ENCODE data around the gene SDC3. TPM values are rescaled to one million over a fixed set of nuclear protein-coding genes. Genes with fewer than 3 reads are reported as not detected.
A peak's percentile ranks its signal among the peaks of the same experiment; 100 is the strongest.

The SDC3 gene
- polyA plus RNA-seq, 12 donors, result 31.6 to 130 (median 43.9) TPM

DNA sequence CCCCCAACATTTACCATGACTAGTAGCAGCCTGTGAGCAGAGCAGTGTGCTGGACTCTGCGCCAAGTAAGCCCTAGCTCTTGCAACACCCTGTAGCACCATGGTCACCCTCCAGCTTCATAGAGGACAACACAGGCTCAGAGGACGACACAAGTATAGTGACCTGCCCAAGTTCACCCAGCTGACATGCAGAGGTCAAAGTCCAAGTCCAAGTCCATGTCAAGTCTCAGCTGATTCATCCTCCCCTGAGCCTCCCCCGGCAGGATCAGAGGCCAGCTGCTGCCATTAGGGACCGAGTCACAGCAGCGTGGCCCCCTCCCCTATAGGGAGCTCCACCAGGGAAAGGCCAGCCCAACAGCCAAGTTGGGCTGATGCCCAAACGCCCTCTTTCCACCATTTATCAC, 15.9 kb downstream of the SDC3 start:
- no peak for DNase-seq

DNA sequence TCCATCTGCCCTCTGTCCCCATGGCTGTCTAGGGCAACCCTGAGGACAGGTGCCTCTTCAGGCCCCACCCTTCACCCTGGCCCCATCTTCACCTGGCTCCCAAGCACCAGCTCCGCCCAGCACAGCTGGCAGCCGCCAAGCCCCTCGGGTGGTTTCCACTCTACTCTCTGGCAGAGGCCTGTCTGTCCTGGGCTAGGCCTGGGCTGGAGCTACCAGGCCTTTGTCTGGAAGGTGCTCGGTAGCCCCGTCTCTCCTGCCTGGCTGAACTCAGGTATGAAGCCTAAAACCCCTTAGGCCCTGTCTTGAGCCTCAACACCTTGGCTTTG, 17.4 kb downstream of the SDC3 start:
- DNase-seq, result no peak

DNA sequence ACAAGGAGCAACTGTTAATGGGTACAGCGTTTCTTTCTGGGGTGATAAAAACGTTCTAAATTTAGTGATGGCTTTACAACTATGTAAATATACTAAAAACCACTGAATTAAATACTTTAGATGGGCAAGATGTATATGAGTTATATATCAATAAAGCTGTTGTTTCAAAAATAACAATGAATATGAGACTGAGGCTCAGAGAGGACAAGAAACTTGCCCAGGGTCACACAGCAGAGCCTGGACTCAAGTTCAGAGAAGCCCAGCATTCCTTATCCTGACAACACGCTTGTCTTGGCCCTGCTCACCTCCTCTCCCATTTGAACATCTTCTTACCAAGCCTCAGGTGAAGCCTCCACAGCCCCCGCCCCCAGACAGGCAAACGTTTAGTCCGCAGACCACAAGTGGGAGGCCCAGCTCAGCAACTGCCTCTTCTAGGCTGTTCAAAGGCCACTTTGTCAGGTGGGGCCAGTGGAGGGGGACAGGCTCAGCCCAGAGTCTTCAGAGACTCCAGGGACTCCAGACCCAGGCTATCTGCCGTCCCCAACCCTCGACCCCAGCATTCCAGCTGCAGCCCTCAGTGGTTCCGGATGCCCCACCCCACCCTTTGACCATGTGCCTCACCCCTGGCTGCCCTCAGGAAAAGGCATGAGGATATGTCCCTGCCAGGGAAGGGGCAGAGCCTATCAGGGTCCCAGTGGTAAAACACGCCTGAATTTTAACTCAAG, 17.9 kb downstream of the SDC3 start:
- no peak for DNase-seq

DNA sequence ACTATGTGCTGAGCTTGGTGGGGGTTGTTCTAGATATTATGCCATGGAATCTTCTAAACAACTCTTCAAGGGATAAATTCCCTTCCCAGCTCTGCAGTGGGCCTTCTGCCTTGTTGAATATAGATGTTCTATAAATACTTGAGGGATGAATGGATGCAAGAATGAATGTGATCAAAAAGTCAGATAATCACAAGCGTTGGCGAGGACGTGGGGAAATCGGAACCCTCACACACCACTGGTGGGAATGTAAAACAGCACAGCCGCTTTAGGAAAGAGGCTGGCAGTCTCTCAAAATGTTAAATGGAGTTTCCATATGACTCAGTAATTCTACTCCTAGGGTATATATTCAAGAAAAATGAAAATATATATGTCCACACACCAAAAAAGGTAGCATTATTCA, 19.0 kb downstream of the SDC3 start:
- no peak for DNase-seq

DNA sequence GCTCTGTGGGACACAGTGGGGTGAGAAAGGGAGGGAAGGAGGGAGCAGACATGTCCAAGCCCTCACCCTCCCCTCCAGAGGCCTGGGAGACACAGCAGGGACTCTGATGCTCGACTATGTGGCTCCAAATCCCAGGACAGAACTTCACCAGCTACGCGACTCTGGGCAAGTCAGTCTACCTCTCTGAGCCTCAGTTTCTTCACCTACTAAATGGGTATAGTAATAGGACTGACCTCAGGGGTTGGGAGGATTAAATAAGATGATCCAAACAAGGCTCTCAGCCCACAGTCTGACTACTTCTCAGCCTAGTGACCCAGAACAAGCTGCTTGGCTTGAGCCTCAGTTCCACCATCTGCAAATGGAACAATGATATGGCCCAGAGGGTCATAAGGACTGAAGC, 19.6 kb downstream of the SDC3 start:
- no peak for DNase-seq

DNA sequence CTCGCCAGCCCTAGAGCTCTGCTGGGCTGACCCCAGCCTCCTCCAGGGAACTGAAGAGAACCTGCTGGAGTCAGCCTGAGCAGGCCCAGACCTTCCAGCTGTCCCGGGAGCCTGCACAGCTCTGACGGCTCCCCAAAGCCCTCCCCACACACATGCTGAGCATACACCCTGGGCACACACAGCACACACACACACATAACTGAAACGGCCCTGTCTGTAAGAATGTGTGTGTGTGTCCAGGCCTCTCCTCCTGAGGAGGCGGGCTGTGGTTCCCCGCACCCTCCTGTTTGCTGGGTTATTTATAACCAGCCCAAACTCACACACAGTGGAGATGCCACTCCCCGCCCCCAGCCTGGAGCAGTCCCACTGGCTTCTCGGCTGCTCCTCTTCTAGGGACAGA, 20.2 kb downstream of the SDC3 start:
- no peak for DNase-seq

DNA sequence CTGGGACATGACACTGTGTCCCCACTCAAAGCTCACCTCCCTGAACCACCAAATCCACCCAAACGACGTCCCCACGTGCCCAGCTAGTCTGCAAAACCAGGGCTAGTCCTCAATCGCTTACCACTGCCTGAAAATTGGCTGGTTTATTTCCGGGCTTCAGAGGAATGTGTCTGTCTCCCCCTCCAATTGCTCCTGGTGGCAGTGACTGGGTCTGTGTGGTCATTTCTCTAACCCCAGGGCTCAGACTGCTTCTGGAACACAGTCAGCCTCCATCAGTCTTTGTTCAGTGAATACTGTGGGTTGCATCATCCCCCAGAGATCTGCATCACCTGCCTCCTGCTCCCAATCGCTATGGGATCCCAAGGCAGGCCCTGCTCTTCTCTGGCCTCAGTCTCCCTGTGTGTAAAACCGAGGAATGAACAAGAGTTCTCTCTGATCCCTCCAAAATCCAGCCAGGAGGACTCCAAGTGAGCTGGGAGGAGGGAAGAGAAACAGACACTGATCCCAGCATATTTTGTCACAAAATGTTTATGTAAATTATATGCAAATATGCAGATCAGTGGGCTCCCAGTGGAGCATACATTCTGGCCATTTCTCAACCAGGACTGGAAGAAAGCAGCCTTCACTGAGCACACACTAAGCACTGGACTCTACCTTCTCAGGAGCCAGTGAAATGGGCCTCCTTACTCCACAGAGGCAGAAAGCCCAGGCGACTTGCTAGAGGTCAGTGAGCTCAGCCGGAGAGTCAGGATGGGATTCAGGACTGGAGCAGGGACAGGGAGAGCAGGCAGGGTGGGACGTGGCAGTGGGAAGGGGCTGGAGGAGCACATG, 20.9 kb downstream of the SDC3 start:
- DNase-seq, result no peak

DNA sequence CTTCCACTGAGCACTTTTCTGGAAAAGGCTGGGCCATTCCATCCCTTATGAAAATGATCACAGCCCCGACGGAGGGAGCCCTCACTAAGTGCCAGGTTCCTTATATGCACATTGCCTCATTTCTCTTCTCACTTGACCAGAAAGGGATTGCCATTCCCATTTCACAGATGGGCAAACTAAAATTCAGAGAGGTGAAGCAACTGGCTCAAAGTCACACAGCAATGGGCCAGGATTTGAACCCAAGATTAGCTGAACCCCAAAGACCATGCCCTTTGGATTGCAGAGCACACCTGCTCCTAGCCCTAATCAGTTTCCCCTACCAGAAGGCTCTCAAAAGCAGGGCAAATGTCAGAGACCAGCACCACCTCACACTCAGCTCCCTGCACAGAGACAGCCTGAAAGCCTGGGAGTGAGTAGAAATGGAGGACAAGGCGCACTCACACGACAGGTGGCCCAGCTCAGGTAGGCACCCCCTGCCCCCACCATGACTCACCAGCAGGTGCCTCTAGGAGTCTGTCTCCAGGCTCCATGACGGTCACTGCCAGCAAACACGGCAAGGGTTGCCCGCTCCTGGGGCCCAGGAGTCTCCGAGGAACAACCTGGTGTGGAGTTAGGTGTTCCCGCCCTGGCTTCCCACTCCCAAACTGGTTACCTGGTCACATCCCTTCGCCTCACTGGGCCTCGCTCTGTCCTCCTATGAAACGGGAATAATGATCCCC, 21.7 kb downstream of the SDC3 start:
- no peak for DNase-seq

DNA sequence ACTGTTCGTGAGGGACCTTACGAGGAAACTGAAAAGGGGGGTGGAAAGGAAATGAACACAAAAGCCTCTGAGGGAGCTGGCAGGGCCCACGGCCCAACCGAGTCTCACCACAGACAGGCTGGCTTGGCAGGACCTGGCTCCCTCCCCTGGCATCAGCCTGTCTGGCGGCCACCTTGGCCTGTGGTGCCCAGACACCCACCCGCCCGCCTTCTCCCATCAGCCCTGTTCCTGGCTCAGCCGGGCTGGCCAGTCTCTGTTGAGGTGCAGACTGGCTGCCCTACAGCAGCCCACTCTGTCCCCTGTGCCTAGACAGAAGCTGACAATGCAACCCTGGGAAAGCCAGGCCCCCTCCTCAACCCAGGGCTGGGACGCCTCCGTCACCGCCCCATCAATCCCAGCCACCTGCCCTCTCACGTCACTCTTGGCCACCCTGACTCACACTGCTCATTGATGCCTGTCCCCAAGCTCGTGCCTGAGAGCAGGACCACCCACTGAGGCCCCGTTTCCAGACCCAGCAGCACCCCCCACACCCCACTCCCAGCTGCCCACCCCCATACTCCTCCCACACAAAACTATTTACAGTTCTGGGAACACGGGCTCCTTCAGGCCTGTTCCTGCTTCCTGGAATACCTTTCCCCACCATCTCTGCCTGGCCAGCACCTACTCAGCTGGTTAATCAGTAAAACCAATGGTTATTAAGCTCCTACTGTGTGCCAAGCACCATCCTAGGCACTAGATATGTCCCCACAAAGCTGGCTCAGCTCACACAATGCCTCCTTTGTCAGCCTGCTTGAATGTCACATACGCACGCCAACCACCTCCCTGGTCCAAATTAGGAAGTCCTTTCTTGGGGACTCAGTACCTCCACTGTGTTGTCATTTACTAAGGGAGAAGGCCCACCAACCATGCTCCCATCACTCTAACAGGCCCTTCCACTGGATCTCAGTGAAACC, 22.7 kb downstream of the SDC3 start:
- no peak for DNase-seq

DNA sequence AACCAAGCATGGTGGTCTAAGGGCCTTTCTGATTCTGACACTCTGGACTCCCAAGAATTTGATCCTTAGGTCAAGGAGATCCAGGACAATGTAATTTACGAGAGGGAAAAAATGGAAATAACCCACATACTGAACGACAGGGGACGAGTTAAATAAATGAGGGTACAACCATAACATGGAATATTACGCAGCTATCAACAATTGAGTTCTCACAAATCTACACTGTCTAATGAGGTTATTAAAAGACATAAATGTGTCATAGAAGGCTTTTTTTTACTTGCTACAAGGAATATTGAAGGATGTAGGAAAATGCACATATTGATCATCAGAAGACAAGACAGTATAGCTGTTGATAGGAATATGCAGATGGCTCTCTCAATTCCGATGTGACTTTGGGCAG, 23.8 kb downstream of the SDC3 start:
- no peak for DNase-seq

DNA sequence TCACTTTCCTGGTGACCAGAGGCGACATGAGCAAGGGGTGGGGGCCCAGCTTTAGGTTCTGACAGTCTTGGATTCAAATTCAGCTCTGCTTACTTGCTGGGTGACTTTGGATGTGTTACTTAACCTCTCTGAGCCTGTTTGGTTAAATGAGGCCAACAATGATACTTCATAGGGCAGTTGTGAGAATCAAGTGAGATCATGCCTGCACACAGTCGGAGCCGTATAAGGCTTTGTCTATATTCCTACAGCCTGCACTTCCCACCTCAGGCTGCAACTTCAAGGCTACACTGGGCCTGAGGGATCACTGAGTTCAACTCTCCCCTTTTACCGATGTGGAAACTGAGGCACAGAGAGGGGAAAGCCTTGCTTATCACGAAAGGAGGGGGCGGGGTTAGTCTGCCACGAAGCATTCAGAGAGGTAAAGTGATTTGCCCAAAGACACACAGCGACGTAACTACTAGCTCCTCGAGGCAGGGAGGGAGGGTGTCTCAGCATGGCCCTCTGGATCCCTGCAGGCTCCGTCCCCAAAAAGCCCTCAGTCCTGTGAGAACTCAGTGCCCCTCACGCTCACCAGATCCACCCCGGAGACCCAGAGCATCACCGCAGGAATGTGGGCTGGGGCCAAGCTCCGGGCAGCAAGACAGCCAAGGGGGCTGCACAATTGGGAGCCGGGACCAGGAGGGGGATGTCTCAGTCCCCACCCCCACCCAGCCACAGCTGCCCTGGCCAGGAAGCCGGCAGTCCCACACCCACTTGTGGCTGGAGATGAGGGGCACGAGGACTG, 25.0 kb downstream of the SDC3 start:
- no peak for DNase-seq

DNA sequence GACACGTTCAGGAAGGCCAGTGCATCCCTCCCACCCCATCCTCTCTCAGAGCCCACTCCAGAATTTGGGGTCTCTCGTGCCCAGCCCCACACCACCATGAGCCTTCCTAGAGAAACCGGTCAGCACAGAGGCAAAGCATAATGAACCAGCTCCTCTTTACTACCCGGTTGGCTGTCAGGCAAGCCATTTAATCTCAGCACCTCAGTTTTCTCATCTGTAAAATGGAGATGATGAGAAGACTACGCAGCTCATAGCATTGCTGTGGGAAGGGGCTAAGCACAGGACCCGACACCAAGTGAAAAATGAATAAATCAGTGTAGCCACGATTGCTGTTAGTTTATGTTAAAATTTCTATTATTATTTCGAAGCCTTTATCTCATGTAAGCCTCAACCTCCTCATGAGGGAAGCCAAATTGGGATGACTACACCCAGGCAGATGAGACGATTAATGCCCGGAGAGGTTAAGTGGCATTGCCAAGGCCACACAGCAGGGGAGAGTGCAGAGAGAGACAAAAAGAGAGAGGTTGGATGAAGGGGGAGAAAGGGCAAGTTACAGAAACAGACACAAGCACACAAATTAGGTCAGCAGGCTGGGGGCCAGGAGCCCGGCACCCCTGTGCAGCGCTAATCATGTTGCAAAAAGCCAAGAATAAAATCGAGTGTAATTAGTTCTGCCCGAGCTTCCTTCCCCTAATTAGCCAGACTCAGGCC, 25.7 kb downstream of the SDC3 start:
- DNase-seq, result no peak

DNA sequence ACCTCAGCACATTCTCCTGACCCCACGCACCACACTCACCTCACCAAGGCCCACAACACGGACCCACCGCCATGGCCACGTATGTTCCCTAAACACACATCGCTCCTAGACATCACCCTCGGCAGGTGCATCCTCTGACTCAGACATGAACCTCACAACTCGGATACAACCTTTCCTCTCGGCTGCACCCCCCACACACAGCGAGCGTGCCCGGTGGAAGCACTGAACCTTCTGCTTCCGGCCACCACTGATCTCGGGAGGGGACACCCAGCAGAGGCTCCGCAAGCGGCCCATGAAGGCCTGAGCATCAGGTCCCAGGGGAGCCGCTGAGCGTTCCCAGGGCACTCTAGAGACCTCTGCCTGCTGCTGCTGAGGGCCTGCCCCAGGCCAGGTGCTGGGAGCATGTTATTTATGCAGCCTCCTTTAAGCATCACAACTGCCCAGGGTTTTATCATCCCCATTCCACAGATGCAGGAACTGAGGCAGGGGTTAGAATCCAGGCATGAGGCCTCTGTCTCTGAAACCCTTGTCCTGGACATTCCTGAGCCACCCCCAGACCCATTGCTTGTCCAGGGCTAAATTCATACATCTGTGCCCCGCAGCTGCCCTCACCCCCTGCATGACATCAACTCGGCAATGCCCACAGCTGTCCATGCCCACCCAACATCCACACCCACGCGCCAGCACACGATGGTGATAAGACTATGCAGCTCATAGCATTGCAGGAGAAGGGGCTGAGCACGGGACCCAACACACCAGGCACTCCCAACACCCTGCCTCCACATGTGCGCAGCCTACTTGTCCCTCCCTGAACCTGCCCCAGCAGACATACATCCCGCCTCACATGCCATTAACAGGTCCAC, 27.0 kb downstream of the SDC3 start:
- no peak for DNase-seq

DNA sequence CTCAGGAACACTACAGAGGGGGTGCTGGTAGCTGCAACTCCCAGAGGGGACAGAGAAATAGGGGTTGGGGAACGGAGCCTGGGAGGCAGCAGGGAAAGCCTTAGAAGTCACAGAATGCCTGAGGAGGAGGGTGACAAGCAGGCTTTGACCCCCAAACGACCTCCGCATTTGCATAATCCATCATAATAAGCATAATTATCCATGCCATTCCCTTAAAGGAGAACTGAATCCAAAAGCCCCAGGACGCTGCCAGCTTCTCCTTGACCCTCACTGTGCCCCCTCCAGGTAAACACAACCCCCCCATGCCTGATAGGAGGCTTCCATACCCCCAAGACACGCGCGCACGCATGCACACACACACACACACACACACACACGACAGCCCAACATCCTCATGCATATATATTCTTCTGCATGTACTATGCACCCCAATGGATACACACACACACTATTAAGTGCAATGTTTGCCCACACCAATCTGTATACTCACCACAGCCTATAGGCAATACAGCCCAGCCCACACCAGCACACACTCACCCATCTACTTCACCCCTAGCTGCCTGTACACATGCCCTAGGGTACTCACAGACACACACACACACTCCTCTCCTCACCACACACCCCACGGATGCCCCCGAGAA, 27.8 kb downstream of the SDC3 start:
- no peak for DNase-seq

DNA sequence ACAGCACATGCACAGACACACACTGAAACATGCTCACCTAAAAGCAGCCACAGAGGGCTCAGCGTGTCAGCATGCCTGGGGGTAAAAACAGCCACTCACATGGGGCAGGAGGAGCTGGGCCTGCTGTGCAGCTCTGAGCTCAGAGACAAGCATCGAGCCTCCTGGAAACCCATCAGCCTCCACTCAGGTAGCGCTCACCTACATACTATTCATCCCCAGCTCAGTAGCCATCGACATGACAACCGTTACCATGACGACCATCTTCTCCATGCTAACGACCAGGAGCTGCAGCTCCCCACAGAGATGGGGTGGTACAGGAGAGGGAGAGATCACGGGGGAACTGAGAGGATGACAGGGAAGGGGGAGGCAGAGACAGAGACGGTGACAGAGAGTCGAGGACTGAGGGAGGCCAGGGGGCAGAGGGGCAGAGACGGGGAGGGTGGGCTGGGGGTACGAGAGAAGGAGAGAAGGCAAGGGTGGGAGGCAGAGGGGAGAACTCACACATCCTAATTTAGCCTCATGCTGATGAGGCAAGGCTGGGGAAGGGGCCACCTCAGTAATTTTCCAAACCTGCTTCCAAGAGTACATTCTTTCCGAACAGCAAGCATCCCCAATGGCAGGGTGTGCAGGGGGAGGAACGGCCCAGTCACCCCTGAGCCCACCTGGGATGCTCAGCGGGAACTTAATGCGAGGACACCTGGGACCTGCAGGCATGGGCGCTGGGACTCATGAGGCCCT, 28.4 kb downstream of the SDC3 start:
- DNase-seq, result peak; percentile 73

DNA sequence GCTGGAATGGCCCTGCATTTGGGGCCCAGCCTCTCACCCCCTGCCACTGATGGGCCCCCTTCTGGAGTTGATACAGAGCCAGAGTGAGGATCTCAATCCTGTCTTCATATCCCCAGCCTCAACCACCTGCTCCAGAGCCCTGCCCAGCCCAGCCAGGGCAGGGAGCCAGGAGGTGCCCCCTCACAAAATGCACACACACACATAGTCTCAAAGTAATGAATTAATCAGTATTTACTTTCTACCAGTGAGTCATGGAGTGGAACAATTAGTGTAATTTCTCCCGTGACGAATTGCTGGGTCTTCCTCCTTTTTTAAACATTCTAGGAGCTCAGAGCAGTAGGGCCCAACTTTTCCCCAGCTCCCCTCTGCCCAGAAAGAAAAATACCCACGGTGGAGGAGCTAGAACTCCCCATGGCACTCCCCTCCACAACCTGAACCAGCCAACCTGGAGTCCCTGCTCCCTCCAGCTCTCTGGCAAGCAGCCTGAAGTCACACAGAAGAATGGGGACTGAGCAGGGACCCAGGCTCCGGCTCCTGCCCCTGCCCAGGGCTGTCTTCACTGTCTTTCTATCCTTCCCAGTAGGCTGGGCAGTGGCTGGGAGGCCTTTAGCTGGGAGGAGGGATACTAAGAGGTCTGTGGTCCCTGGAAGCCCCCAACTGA, 29.3 kb downstream of the SDC3 start:
- DNase-seq, result no peak

DNA sequence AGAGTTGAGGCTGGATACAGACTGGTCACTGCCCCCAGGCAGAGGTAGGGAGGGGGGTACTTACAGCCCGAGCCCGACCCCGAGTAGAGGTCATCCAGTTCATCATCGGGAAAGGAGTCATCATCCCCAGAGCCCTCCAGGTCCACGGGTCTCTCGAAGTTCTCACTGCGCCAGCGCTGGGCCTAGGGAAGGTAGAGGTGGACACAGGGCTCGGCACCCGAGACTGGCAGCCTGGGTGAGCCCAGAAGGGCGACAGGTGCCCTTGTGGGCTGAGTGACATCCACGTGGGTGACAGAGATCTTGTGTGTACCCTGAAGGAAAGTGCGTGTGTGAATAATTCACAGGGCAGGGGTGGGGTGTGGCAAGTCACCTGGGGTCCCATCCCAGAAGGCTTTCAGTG, 30.0 kb downstream of the SDC3 start:
- no peak for DNase-seq
